Thyroid gland (tissue), 4 donors: ENCODE measurements around the gene ADARB2. TPM values are rescaled to one million over a fixed set of nuclear protein-coding genes. Genes with fewer than 3 reads are reported as not detected.
"Not testable (repeated sequence)": the region's sequence is repeated elsewhere in the genome, so short reads cannot be mapped to it uniquely, and the experiment has no call there.

Experiments
- DNase-seq, 2 donors: peaks; one replicate each; pipeline ENCODE4 v3.0.0-alpha.2; 2019
- H3K27ac ChIP-seq, 3 donors: fragments of 200-600 bp; sonication (generic); 1 replicate in 2 of 3; 2 replicates in 1 of 3; pipeline ENCODE4 v1.5.1; 2016 to 2019; ENCODE audit warnings: mild to moderate bottlenecking in 1 of 3, moderate library complexity in 1 of 3
- H3K27me3 ChIP-seq: fragments of 200-600 bp; sonication (generic); one replicate; pipeline ENCODE4 v1.5.1; 2019
- H3K36me3 ChIP-seq, 2 donors: fragments of 200-600 bp; sonication (generic); one replicate each; pipeline ENCODE4 v1.5.1; 2016 to 2019
- H3K4me1 ChIP-seq, 2 donors: fragments of 200-600 bp; sonication (generic); one replicate each; pipeline ENCODE4 v1.5.1; 2017 to 2019
- H3K4me3 ChIP-seq, 3 donors: fragments of 200-600 bp; sonication (generic); replicated peaks in 1 of 3; 1 replicate in 2 of 3; 2 replicates in 1 of 3; pipeline ENCODE4 v1.5.1; 2016; ENCODE audit warnings: mild to moderate bottlenecking in 1 of 3
- H3K9me3 ChIP-seq: fragments of 200-600 bp; sonication (generic); one replicate; pipeline ENCODE4 v1.5.1; 2017
- POLR2A ChIP-seq, 2 donors: fragments of 450-650 bp; IDR thresholded peaks; one replicate each; pipeline ENCODE4 v1.6.1; 2017; ENCODE audit warnings: antibody characterized with exemption in 2 of 2, mild to moderate bottlenecking in 2 of 2, moderate library complexity in 1 of 2
- WGBS, 2 donors: methylation state at CpG; one replicate each; pipeline ENCODE4 v1.1.5; 2017; 5-methylcytosine and 5-hydroxymethylcytosine counted together
- intact Hi-C: fragments of 100-400 bp; cut with DNase I; formaldehyde crosslinking; loops from one replicate; pipeline ENCODE4 v1.15.1; 2023
- total RNA-seq, 4 donors: library from RNA; depleted of rRNA; stranded (reverse); fragments of >200 nt; gene quantifications; one replicate each; pipeline ENCODE4 v1.2.3, GENCODE V29; 2016
- TF ChIP-seq, protein P1 (sequence below), 6 experiments: fragments of 200-600 bp in 3 of 6; fragments of 450-650 bp in 3 of 6; sonication (generic) in 3 of 6; IDR thresholded peaks; one replicate each; pipeline ENCODE4 v1.5.1; 2016 to 2019; ENCODE audit warnings: antibody characterized with exemption in 6 of 6, mild to moderate bottlenecking in 2 of 6, inconsistent platforms in 1 of 6, moderate library complexity in 1 of 6

The ADARB2 gene
- total RNA-seq, 4 donors from 2014 or later: 0.08 to 0.15 TPM; not detected in 2

- Histone ChIP-seq H3K4me1 (no peaks in the 10 kb centered on the region), H3K9me3 (no peaks in the 10 kb centered on the region), H3K27me3 (no peaks in the 10 kb centered on the region), H3K36me3 (no peaks in the 10 kb centered on the region), H3K4me3 (no peak overlapping the region), H3K27ac (no peak overlapping the region)
- 66 to 68% methylated on average over 14 of the region's 14 CpGs for WGBS, 2 donors
- no peak for TF ChIP-seq POLR2A (IDR thresholded peaks at IDR 0.05)
- TF ChIP-seq, protein P1, sequence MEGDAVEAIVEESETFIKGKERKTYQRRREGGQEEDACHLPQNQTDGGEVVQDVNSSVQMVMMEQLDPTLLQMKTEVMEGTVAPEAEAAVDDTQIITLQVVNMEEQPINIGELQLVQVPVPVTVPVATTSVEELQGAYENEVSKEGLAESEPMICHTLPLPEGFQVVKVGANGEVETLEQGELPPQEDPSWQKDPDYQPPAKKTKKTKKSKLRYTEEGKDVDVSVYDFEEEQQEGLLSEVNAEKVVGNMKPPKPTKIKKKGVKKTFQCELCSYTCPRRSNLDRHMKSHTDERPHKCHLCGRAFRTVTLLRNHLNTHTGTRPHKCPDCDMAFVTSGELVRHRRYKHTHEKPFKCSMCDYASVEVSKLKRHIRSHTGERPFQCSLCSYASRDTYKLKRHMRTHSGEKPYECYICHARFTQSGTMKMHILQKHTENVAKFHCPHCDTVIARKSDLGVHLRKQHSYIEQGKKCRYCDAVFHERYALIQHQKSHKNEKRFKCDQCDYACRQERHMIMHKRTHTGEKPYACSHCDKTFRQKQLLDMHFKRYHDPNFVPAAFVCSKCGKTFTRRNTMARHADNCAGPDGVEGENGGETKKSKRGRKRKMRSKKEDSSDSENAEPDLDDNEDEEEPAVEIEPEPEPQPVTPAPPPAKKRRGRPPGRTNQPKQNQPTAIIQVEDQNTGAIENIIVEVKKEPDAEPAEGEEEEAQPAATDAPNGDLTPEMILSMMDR (IDR thresholded peaks at IDR 0.05): no peak
- intact Hi-C loops: no loop called here
- DNase-seq: no peak
Observed at GRCh38 chr10:1776127-1776662, 38.9 kb upstream of the ADARB2 start.

- no peak for DNase-seq
- TF ChIP-seq, protein P1 (IDR thresholded peaks at IDR 0.05): no peak
- TF ChIP-seq POLR2A (IDR thresholded peaks at IDR 0.05): no peak
- H3K9me3 ChIP-seq: no peaks in the 10 kb centered on the region
- no peak overlapping the region for H3K27ac ChIP-seq
- no peaks in the 10 kb centered on the region for H3K36me3 ChIP-seq
- H3K27me3 ChIP-seq: no peaks in the 10 kb centered on the region
- WGBS, 2 donors: 49% methylated on average over 5 of the region's 5 CpGs
- H3K4me3 ChIP-seq: no peak overlapping the region
- intact Hi-C loops: no loop called here
- H3K4me1 ChIP-seq: no peaks in the 10 kb centered on the region
Observed at GRCh38 chr10:1774796-1775195, 37.5 kb upstream of the ADARB2 start.

GRCh38 chr10:1773204-1773603 lies 35.9 kb upstream of the ADARB2 start:
- H3K4me3 ChIP-seq, DNase-seq, H3K9me3 ChIP-seq, H3K36me3 ChIP-seq, H3K4me1 ChIP-seq, H3K27me3 ChIP-seq, intact Hi-C loops, H3K27ac ChIP-seq: not testable (repeated sequence)
- WGBS, 2 donors: 92 to 97% methylated on average over 6 to 21 of the region's 23 CpGs

GRCh38 chr10:1766049-1766448 lies 28.7 kb upstream of the ADARB2 start:
- no peaks in the 10 kb centered on the region for H3K36me3 ChIP-seq
- 83 to 97% methylated on average over 9 to 10 of the region's 10 CpGs for WGBS, 2 donors
- TF ChIP-seq, protein P1 (IDR thresholded peaks at IDR 0.05): no peak
- TF ChIP-seq POLR2A (IDR thresholded peaks at IDR 0.05): no peak
- no peaks in the 10 kb centered on the region for H3K4me1 ChIP-seq
- H3K4me3 ChIP-seq: no peak overlapping the region
- no peak for DNase-seq
- H3K27me3 ChIP-seq: no peaks in the 10 kb centered on the region
- no peak overlapping the region for H3K27ac ChIP-seq
- intact Hi-C loops: no loop called here
- no peaks in the 10 kb centered on the region for H3K9me3 ChIP-seq

DNA sequence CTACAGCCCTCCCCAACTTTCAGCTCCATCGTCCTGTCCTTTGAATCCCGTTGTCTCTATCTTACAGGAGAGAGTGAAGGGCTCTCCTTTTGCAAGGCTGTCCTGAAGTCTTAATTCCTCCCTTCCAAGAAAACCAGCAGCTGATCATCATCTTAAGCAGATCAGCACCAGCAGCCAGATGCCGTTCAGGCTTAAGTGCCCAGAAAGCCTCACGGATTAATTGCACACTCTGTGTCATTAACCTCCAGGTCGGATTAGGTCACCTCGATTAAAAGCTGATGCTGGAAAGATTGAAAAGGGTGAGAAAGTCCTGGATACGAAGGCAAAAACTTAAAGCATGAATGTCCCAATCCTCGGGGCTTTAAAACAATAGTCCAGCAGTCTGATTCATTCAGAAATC lies 24.8 kb upstream of the ADARB2 start:
- WGBS, 2 donors: 33 to 47% methylated on average over 8 of the region's 8 CpGs
- Histone ChIP-seq H3K27ac (no peak overlapping the region), H3K9me3 (no peaks in the 10 kb centered on the region), H3K36me3 (no peaks in the 10 kb centered on the region), H3K4me1 (no peaks in the 10 kb centered on the region), H3K27me3 (no peaks in the 10 kb centered on the region), H3K4me3 (no peak overlapping the region)
- intact Hi-C loops: no loop called here
- TF ChIP-seq, protein P1 (IDR thresholded peaks at IDR 0.05): no peak
- no peak for TF ChIP-seq POLR2A (IDR thresholded peaks at IDR 0.05)
- DNase-seq: no peak
